Gastrocnemius medialis (tissue), 4 donors: Measurements from ENCODE around the gene FBXO42. TPM values are rescaled to one million over a fixed set of nuclear protein-coding genes. Genes with fewer than 3 reads are reported as not detected.

Experiments used
- ATAC-seq, 2 donors: fragments of 150-250 bp; one replicate each; pipeline ENCODE4 v1.9.1; 2016
- DNase-seq, 2 donors: peaks; one replicate each; pipeline ENCODE4 v3.0.0-alpha.2; 2019
- H3K27ac ChIP-seq, 4 donors: fragments of 200-600 bp; sonication (generic); 1 replicate in 1 of 4; 2 replicates in 3 of 4; pipeline ENCODE4 v1.5.1; 2016 to 2018; ENCODE audit warnings: mild to moderate bottlenecking in 2 of 4, moderate library complexity in 1 of 4
- H3K27me3 ChIP-seq, 3 donors: fragments of 200-600 bp; sonication (generic) in 2 of 3; 1 replicate in 1 of 3; 2 replicates in 2 of 3; pipeline versions ENCODE4 v1.5.1 to v1.6.0; 2016 to 2019; ENCODE audit warnings: mild to moderate bottlenecking in 1 of 3, moderate library complexity in 1 of 3
- H3K36me3 ChIP-seq, 2 donors: fragments of 200-600 bp; sonication (generic) in 1 of 2; one replicate each; pipeline ENCODE4 v1.5.1; 2017 to 2018
- H3K4me1 ChIP-seq, 2 donors: fragments of 200-600 bp; sonication (generic) in 1 of 2; one replicate each; pipeline ENCODE4 v1.5.1; 2016 to 2017; ENCODE audit warnings: mild to moderate bottlenecking in 2 of 2
- H3K4me3 ChIP-seq, 4 donors: fragments of 200-600 bp; sonication (generic) in 3 of 4; 1 replicate in 1 of 4; 2 replicates in 3 of 4; pipeline ENCODE4 v1.5.1; 2016 to 2019; ENCODE audit warnings: mild to moderate bottlenecking in 2 of 4
- H3K9me3 ChIP-seq, 3 donors: fragments of 200-600 bp; sonication (generic) in 2 of 3; 1 replicate in 1 of 3; 2 replicates in 2 of 3; pipeline ENCODE4 v1.5.1; 2016 to 2019
- POLR2A ChIP-seq, 2 donors: fragments of 450-650 bp; IDR thresholded peaks; one replicate each; pipeline ENCODE4 v1.6.1; 2017; ENCODE audit warnings: antibody characterized with exemption in 2 of 2, mild to moderate bottlenecking in 2 of 2, moderate library complexity in 2 of 2
- in situ Hi-C, 4 donors: fragments of 200-750 bp; cut with MboI; loops; one replicate each; pipeline versions ENCODE4 v1.15.0 to v1.8.0; 2017; ENCODE audit warnings: low sequenced_read_pairs in 4 of 4
- intact Hi-C: fragments of 100-400 bp; cut with DNase I; formaldehyde crosslinking; loops from one replicate; pipeline ENCODE4 v1.15.1; 2023; ENCODE audit warnings: low total_unique reads
- total RNA-seq, 4 donors: library from RNA; depleted of rRNA; stranded (reverse); fragments of >200 nt; gene quantifications; one replicate each; pipeline versions ENCODE4 v1.1.0 to v1.2.3, GENCODE V29; 2016
- TF ChIP-seq, protein P1 (sequence below), 5 experiments: fragments of 450-650 bp in 3 of 5; fragments of 200-600 bp in 2 of 5; sonication (generic) in 2 of 5; IDR thresholded peaks in 4 of 5; conservative IDR thresholded peaks in 1 of 5; 1 replicate in 4 of 5; 2 replicates in 1 of 5; pipeline ENCODE4 v1.5.1; 2016 to 2019; ENCODE audit warnings: antibody characterized with exemption in 5 of 5, mild to moderate bottlenecking in 3 of 5, moderate library complexity in 3 of 5

Gene FBXO42
- total RNA-seq, 4 donors from 2014 or later = 23.1 to 32.4 (median 27.2) TPM

GRCh38 chr1:16334655-16335340, 17.5 kb downstream of the FBXO42 start:
- no peak for ATAC-seq
- H3K36me3 ChIP-seq = no peaks in the 10 kb centered on the region
- H3K27me3 ChIP-seq = no peaks in the 10 kb centered on the region
- in situ Hi-C loops (no loop called here), intact Hi-C loops (no loop called here)
- H3K9me3 ChIP-seq = no peaks in the 10 kb centered on the region
- peak overlapping the region in 1 of 4 donors; percentile 29 for H3K27ac ChIP-seq
- no peak for TF ChIP-seq POLR2A (IDR thresholded peaks at IDR 0.05)
- TF ChIP-seq, protein P1, sequence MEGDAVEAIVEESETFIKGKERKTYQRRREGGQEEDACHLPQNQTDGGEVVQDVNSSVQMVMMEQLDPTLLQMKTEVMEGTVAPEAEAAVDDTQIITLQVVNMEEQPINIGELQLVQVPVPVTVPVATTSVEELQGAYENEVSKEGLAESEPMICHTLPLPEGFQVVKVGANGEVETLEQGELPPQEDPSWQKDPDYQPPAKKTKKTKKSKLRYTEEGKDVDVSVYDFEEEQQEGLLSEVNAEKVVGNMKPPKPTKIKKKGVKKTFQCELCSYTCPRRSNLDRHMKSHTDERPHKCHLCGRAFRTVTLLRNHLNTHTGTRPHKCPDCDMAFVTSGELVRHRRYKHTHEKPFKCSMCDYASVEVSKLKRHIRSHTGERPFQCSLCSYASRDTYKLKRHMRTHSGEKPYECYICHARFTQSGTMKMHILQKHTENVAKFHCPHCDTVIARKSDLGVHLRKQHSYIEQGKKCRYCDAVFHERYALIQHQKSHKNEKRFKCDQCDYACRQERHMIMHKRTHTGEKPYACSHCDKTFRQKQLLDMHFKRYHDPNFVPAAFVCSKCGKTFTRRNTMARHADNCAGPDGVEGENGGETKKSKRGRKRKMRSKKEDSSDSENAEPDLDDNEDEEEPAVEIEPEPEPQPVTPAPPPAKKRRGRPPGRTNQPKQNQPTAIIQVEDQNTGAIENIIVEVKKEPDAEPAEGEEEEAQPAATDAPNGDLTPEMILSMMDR (IDR thresholded peaks at IDR 0.05 in 4 of 5, conservative IDR thresholded peaks at IDR 0.05 in 1 of 5) = no peak
- H3K4me3 ChIP-seq = no peak overlapping the region
- no peak for DNase-seq
- H3K4me1 ChIP-seq = peaks cover 17 to 28% of the 10 kb centered on the region in 2 donors

DNA sequence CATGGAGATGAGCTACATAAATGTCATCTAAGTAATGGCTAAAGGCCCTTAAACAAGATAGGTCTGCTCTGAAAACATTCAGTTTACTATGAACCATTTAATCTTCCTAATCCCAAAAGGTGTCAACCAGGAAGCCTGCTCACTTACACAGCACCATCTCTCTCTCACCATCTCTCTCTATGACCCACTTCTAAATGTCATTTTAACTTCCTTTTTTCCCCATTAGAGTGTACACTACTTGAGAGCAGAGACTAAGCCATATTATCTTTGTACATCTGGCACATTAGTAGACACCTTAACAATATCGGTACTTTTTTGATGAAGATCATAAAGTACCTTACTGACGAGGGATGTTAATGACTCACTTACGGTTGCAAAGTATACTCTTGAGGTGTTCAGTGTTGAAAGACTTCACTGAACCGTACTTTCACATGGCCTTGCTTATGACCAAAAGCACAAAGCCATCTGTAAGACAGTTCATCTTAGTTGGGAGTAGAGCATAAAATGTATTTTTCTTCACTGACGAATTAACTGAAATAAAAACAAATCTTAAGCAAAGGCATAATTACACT, 25.4 kb downstream of the FBXO42 start:
- in situ Hi-C loops = no loop called here
- H3K4me3 ChIP-seq = no peak overlapping the region
- H3K27ac ChIP-seq = peak overlapping the region in 2 of 4 donors; percentile 30 to 51
- no peak for ATAC-seq
- no peaks in the 10 kb centered on the region for H3K27me3 ChIP-seq
- no peak for DNase-seq
- peaks cover 28 to 34% of the 10 kb centered on the region in 2 donors for H3K4me1 ChIP-seq
- H3K36me3 ChIP-seq = no peaks in the 10 kb centered on the region
- intact Hi-C loops = no loop called here
- TF ChIP-seq, protein P1 (IDR thresholded peaks at IDR 0.05 in 4 of 5, conservative IDR thresholded peaks at IDR 0.05 in 1 of 5) = no peak
- no peak for TF ChIP-seq POLR2A (IDR thresholded peaks at IDR 0.05)
- H3K9me3 ChIP-seq = no peaks in the 10 kb centered on the region

DNA sequence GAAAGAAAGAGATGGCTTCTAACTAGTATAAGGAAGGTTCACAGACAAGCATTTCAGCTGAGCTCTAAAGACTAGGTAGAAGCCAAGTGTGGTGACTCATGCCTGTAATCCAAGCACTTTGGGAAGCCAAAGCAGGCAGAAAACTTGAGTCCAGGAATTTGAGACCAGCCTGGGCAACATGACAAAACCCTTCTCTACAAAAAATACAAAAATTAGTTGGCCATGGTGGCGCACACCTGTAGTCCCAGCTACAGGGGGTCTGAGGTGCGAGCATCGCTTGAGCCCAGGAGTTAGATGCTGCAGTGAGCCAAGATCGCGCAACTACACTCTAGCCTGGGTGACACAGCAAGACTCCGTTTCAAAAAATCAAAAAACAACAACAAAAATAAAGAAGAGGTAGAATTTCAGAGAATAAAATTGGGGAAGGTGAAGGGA, 27.8 kb downstream of the FBXO42 start:
- Histone ChIP-seq H3K4me3 (no peak overlapping the region), H3K36me3 (no peaks in the 10 kb centered on the region), H3K9me3 (no peaks in the 10 kb centered on the region), H3K27ac (peak overlapping the region; percentile 50 to 82 (median 72)), H3K4me1 (peaks cover 43 to 53% of the 10 kb centered on the region in 2 donors), H3K27me3 (no peaks in the 10 kb centered on the region)
- in situ Hi-C loops (no loop called here), intact Hi-C loops (no loop called here)
- TF ChIP-seq, protein P1 (IDR thresholded peaks at IDR 0.05 in 4 of 5, conservative IDR thresholded peaks at IDR 0.05 in 1 of 5) = no peak
- no peak for TF ChIP-seq POLR2A (IDR thresholded peaks at IDR 0.05)
- peak; percentile 97 to 99 for ATAC-seq
- DNase-seq = peak; percentile 37 to 70

- DNase-seq = no peak
- Histone ChIP-seq H3K4me1 (peaks cover 59 to 71% of the 10 kb centered on the region in 2 donors), H3K9me3 (no peaks in the 10 kb centered on the region), H3K4me3 (no peak overlapping the region), H3K27ac (peak overlapping the region in 2 of 4 donors; percentile 74 to 82), H3K27me3 (no peaks in the 10 kb centered on the region), H3K36me3 (no peaks in the 10 kb centered on the region)
- no peak for TF ChIP-seq POLR2A (IDR thresholded peaks at IDR 0.05)
- TF ChIP-seq, protein P1 (IDR thresholded peaks at IDR 0.05 in 4 of 5, conservative IDR thresholded peaks at IDR 0.05 in 1 of 5) = no peak
- intact Hi-C loops (no loop called here), in situ Hi-C loops (no loop called here)
- no peak for ATAC-seq
These were observed 31.0 kb downstream of the FBXO42 start for GRCh38 chr1:16321176-16321867.
